ENCODE measurements around the gene SNTA1. TPM values are rescaled to one million over a fixed set of nuclear protein-coding genes. Genes with fewer than 3 reads are reported as not detected.
A peak's percentile ranks its signal among the peaks of the same experiment; 100 is the strongest.

Gene SNTA1
- total and polyA plus RNA-seq, 2 of the 13 experiments (the other 11 are each of a cell fraction or from before 2014, with no cell fraction given), result 16.4 to 18.3 TPM

DNA sequence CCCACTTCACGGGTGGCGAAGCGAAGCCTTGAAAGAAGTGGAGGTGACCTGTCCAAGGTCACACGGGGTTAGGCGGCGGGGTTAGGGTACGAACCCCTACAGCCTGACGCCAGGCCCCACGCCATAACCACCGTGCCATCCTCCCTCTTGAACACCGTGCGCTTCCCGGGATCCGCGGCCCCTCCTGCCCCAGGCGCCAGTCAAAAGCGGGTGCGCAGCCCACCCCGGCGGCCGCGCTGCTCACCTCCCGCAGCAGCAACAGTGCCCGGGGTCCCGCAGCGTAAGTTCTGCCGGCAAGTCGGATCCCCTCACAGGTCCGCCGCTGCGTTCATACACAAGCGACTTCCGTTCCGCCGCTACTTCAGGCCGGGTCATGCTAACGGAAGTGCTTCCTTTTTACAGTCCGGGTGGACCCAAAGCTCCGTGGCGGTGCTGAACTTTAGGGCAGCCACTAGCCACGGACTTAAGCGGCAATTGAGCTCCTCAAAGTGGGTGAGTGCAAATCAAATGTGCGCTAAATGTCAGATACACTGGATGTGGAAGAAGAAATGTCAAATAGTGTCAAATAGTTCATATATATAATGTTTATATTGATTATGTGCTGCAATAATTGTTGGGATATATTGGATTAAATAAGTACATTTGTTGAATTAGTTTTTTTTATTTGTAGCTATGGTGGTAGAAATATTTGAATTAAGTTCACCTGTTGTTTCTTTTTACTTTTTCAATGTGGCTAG lies 42.2 kb downstream of the SNTA1 start, which contains the start of gene CDK5RAP1 (continued):
- TF ChIP-seq TAF1 (CRISPR knock-in tag; IDR thresholded peaks at IDR 0.05) (peak; percentile 98), TARDBP (CRISPR knock-in tag; IDR thresholded peaks at IDR 0.05) (peak; percentile 100), ZNF317 (CRISPR knock-in tag; IDR thresholded peaks at IDR 0.05) (peak; percentile 88), NBN (conservative IDR thresholded peaks at IDR 0.05) (no peak), SRY (CRISPR knock-in tag; IDR thresholded peaks at IDR 0.05) (peak; percentile 97), HNF4G (IDR thresholded peaks at IDR 0.05; ENCODE audit: borderline replicate concordance, low read depth, low read length) (peak; percentile 40; the same call in 1 of the 2 replicates), HNF4G (CRISPR knock-in tag; IDR thresholded peaks at IDR 0.05; ENCODE audit: borderline replicate concordance, low read depth) (peak; percentile 75; the same call in 1 of the 2 replicates), KAT8 (CRISPR knock-in tag; IDR thresholded peaks at IDR 0.05) (peak; percentile 100), RBFOX2 (IDR thresholded peaks at IDR 0.05; ENCODE audit: low read depth, low read length) (peak; percentile 97), FOXK2 (IDR thresholded peaks at IDR 0.05) (peak; percentile 74), RELA (CRISPR knock-in tag; IDR thresholded peaks at IDR 0.05) (peak; percentile 95), MATR3 (CRISPR knock-in tag; IDR thresholded peaks at IDR 0.05) (0 out of 2 replicates have a peak, but pooled peaks have one; percentile 20), ZSCAN25 (CRISPR knock-in tag; IDR thresholded peaks at IDR 0.05) (peak; percentile 91), MYNN (CRISPR knock-in tag; IDR thresholded peaks at IDR 0.05; ENCODE audit: low read depth) (no peak; the same call in none of the 2 replicates)
- TF ChIP-seq, protein P1, sequence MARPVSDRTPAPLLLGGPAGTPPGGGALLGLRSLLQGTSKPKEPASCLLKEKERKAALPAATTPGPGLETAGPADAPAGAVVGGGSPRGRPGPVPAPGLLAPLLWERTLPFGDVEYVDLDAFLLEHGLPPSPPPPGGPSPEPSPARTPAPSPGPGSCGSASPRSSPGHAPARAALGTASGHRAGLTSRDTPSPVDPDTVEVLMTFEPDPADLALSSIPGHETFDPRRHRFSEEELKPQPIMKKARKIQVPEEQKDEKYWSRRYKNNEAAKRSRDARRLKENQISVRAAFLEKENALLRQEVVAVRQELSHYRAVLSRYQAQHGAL (CRISPR knock-in tag; IDR thresholded peaks at IDR 0.05; ENCODE audit: not compliant biosample characterization), result peak; percentile 21
- TF ChIP-seq, protein P2, sequence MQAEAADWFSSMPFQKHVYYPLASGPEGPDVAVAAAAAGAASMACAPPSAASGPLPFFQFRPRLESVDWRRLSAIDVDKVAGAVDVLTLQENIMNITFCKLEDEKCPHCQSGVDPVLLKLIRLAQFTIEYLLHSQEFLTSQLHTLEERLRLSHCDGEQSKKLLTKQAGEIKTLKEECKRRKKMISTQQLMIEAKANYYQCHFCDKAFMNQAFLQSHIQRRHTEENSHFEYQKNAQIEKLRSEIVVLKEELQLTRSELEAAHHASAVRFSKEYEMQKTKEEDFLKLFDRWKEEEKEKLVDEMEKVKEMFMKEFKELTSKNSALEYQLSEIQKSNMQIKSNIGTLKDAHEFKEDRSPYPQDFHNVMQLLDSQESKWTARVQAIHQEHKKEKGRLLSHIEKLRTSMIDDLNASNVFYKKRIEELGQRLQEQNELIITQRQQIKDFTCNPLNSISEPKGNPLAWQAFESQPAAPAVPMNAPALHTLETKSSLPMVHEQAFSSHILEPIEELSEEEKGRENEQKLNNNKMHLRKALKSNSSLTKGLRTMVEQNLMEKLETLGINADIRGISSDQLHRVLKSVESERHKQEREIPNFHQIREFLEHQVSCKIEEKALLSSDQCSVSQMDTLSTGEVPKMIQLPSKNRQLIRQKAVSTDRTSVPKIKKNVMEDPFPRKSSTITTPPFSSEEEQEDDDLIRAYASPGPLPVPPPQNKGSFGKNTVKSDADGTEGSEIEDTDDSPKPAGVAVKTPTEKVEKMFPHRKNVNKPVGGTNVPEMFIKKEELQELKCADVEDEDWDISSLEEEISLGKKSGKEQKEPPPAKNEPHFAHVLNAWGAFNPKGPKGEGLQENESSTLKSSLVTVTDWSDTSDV (CRISPR knock-in tag; IDR thresholded peaks at IDR 0.05), result peak; percentile 99
- TF ChIP-seq, protein P3, sequence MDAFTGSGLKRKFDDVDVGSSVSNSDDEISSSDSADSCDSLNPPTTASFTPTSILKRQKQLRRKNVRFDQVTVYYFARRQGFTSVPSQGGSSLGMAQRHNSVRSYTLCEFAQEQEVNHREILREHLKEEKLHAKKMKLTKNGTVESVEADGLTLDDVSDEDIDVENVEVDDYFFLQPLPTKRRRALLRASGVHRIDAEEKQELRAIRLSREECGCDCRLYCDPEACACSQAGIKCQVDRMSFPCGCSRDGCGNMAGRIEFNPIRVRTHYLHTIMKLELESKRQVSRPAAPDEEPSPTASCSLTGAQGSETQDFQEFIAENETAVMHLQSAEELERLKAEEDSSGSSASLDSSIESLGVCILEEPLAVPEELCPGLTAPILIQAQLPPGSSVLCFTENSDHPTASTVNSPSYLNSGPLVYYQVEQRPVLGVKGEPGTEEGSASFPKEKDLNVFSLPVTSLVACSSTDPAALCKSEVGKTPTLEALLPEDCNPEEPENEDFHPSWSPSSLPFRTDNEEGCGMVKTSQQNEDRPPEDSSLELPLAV (CRISPR knock-in tag; conservative IDR thresholded peaks at IDR 0.05; ENCODE audit: low read depth), result no peak
- TF ChIP-seq, protein P4, sequence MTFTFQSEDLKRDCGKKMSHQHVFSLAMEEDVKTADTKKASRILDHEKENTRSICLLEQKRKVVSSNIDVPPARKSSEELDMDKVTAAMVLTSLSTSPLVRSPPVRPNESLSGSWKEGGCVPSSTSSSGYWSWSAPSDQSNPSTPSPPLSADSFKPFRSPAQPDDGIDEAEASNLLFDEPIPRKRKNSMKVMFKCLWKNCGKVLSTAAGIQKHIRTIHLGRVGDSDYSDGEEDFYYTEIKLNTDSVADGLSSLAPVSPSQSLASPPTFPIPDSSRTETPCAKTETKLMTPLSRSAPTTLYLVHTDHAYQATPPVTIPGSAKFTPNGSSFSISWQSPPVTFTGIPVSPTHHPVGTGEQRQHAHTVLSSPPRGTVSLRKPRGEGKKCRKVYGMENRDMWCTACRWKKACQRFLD (CRISPR knock-in tag; IDR thresholded peaks at IDR 0.05; ENCODE audit: borderline replicate concordance), result peak; percentile 98
- TF ChIP-seq, protein P5, sequence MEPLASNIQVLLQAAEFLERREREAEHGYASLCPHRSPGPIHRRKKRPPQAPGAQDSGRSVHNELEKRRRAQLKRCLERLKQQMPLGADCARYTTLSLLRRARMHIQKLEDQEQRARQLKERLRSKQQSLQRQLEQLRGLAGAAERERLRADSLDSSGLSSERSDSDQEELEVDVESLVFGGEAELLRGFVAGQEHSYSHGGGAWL (CRISPR knock-in tag; IDR thresholded peaks at IDR 0.05), result peak; percentile 98
- TF ChIP-seq, protein P6, sequence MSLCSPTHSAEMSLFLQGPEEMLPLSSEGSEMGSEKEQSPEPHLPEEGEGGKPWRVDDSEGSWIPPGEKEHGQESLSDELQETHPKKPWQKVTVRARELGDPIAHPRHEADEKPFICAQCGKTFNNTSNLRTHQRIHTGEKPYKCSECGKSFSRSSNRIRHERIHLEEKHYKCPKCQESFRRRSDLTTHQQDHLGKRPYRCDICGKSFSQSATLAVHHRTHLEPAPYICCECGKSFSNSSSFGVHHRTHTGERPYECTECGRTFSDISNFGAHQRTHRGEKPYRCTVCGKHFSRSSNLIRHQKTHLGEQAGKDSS (CRISPR knock-in tag; IDR thresholded peaks at IDR 0.05; ENCODE audit: borderline replicate concordance, low read depth), result peak; percentile 99
- TF ChIP-seq, protein P7, sequence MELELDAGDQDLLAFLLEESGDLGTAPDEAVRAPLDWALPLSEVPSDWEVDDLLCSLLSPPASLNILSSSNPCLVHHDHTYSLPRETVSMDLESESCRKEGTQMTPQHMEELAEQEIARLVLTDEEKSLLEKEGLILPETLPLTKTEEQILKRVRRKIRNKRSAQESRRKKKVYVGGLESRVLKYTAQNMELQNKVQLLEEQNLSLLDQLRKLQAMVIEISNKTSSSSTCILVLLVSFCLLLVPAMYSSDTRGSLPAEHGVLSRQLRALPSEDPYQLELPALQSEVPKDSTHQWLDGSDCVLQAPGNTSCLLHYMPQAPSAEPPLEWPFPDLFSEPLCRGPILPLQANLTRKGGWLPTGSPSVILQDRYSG (CRISPR knock-in tag; IDR thresholded peaks at IDR 0.05), result no peak
